ENCODE measurements around the gene RBM47.

- no peak for TF ChIP-seq GATA3 (IDR thresholded peaks at IDR 0.05; ENCODE audit: low read depth, low read length)
- no peak for TF ChIP-seq GATA2 (IDR thresholded peaks at IDR 0.05; ENCODE audit: low read depth, low read length)
Measured at GRCh38 chr4:40453912-40454311, 175.8 kb downstream of the RBM47 start.

Data from SH-SY5Y (cell line).